Adrenal gland (tissue), 12 donors: ENCODE measurements around the gene TLCD5. TPM values are rescaled to one million over a fixed set of nuclear protein-coding genes. Genes with fewer than 3 reads are reported as not detected.

ENCODE experiments used
- DNase-seq, 7 donors: peaks; one replicate each; pipeline ENCODE4 v3.0.0-alpha.2; 2019 to 2020
- H3K27ac ChIP-seq, 5 donors: fragments of 200-600 bp; sonication (generic) in 4 of 5; 1 replicate in 3 of 5; 2 replicates in 2 of 5; pipeline versions ENCODE4 v1.5.1 to v1.8.0; 2016 to 2020; ENCODE audit warnings: mild to moderate bottlenecking in 1 of 5
- H3K27me3 ChIP-seq: fragments of 200-600 bp; 2 replicates; pipeline ENCODE4 v1.8.0; 2021
- H3K36me3 ChIP-seq, 2 donors: fragments of 200-600 bp; replicated peaks in 1 of 2; 1 replicate in 1 of 2; 2 replicates in 1 of 2; pipeline versions ENCODE4 v1.5.1 to v1.8.0; 2018 to 2022
- H3K4me1 ChIP-seq, 2 donors: fragments of 200-600 bp; replicated peaks in 1 of 2; 1 replicate in 1 of 2; 2 replicates in 1 of 2; pipeline versions ENCODE4 v1.5.1 to v1.8.0; 2018 to 2021
- H3K4me3 ChIP-seq, 4 donors: fragments of 200-600 bp; sonication (generic) in 3 of 4; one replicate each; pipeline ENCODE4 v1.5.1; 2016 to 2018
- H3K9me3 ChIP-seq, 3 donors: fragments of 200-600 bp; sonication (generic) in 1 of 3; replicated peaks in 1 of 3; 1 replicate in 2 of 3; 2 replicates in 1 of 3; pipeline versions ENCODE4 v1.5.1 to v1.8.0; 2016 to 2021
- POLR2A ChIP-seq, 2 donors: fragments of 450-650 bp; IDR thresholded peaks; one replicate each; pipeline ENCODE4 v1.6.1; 2017; ENCODE audit warnings: antibody characterized with exemption in 2 of 2, mild to moderate bottlenecking in 2 of 2, moderate library complexity in 1 of 2
- whole genome bisulfite sequencing, 4 donors: extraction: QIAGEN DNeasy Blood & Tissue Kit in 2 of 4; methylation state at CpG; one replicate each; pipeline versions ENCODE4 v1.1.5 to v1.1.7; 2013 to 2017; 5-methylcytosine and 5-hydroxymethylcytosine counted together
- intact Hi-C, 2 donors: fragments of 100-400 bp; cut with DNase I; formaldehyde crosslinking; loops; one replicate each; pipeline versions ENCODE4 v1.14.1 to v1.15.0; 2022 to 2023
- polyA plus RNA-seq, 3 donors: library from polyadenylated mRNA; stranded (reverse); fragments of 200-250 nt in 2 of 3; fragments of 350-450 nt in 1 of 3; fragmentation: Illumina TruSeq in 1 of 3; extraction: RNeasy Lipid Tissue Mini Kit (QIAGEN cat#74804) in 1 of 3; gene quantifications; one replicate each; pipeline ENCODE4 v1.2.3, GENCODE V29; 2013 to 2014
- total RNA-seq, 9 donors: library from RNA; depleted of rRNA in 4 of 9; stranded (reverse); fragments of >200 nt in 4 of 9; fragments of 120-200 nt in 1 of 9; fragmentation: NEBNext Ultra II Directional in 1 of 9; extraction: Animal tissue kit (Norgen Biotek cat#: 25700) in 1 of 9; gene quantifications; one replicate each; pipeline versions ENCODE4 v1.1.0 to v1.2.4, GENCODE V29; 2013 to 2023
- TF ChIP-seq, protein P1 (sequence below), 6 experiments: fragments of 450-650 bp in 4 of 6; fragments of 200-600 bp in 2 of 6; sonication (generic) in 1 of 6; IDR thresholded peaks; 1 replicate in 5 of 6; 2 replicates in 1 of 6; pipeline versions ENCODE4 v1.5.1 to v1.8.0; 2016 to 2021; ENCODE audit warnings: antibody characterized with exemption in 6 of 6, mild to moderate bottlenecking in 2 of 6, moderate library complexity in 1 of 6
- donor health status: healthy with polysubstance abuse.
- donor health status: Bipolar disorder and iron deficiency.
- donor health status: DM: yes; HTN: yes; CAD: no.
- donor health status: DM: no; HTN: no; CAD: no.
- donor health status: DM: no; HTN: no; CAD: no.
- donor health status: DM: yes; HTN: yes; CAD: no.

Gene TLCD5
- total and polyA plus RNA-seq, 12 donors = 5.8 to 36.9 (median 13.5) TPM

DNA sequence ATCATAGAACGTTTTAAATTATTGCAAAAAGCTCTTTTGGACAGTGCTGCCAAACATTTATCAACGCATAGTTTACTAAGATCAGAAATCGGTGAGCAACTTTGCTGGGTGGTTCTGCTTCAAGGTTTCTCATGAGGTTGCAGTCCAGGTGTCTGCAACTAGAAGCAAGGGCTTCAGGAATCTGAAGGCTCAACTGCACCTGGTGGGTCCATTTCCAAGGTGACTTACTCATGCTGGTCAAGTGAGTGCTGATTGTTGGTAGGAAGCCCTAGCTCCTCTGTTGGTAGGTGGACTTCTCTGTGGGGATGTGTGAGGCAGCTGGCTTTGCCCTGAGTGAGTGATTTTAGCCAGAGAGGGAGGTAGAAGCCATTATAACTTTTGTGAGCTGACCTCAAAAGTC lies 33.6 kb downstream of the TLCD5 start:
- H3K27ac ChIP-seq = no peak overlapping the region
- TF ChIP-seq POLR2A (IDR thresholded peaks at IDR 0.05) = no peak
- TF ChIP-seq, protein P1, sequence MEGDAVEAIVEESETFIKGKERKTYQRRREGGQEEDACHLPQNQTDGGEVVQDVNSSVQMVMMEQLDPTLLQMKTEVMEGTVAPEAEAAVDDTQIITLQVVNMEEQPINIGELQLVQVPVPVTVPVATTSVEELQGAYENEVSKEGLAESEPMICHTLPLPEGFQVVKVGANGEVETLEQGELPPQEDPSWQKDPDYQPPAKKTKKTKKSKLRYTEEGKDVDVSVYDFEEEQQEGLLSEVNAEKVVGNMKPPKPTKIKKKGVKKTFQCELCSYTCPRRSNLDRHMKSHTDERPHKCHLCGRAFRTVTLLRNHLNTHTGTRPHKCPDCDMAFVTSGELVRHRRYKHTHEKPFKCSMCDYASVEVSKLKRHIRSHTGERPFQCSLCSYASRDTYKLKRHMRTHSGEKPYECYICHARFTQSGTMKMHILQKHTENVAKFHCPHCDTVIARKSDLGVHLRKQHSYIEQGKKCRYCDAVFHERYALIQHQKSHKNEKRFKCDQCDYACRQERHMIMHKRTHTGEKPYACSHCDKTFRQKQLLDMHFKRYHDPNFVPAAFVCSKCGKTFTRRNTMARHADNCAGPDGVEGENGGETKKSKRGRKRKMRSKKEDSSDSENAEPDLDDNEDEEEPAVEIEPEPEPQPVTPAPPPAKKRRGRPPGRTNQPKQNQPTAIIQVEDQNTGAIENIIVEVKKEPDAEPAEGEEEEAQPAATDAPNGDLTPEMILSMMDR (IDR thresholded peaks at IDR 0.05) = no peak
- DNase-seq = no peak
- WGBS, 4 donors = 60 to 69% (median 63%) methylated on average over 3 of the region's 3 CpGs
- H3K27me3 ChIP-seq = no peaks in the 10 kb centered on the region
- no peaks in the 10 kb centered on the region for H3K36me3 ChIP-seq
- H3K4me1 ChIP-seq = peaks cover 9 to 34% of the 10 kb centered on the region in 2 donors
- intact Hi-C loops = no loop called here
- H3K9me3 ChIP-seq = no peaks in the 10 kb centered on the region
- no peak overlapping the region for H3K4me3 ChIP-seq

- Histone ChIP-seq H3K27me3 (no peaks in the 10 kb centered on the region), H3K4me3 (no peak overlapping the region), H3K4me1 (peaks cover 0 to 8% of the 10 kb centered on the region in 2 donors), H3K27ac (no peak overlapping the region), H3K9me3 (no peaks in the 10 kb centered on the region), H3K36me3 (no peaks in the 10 kb centered on the region)
- intact Hi-C loops = no loop called here
- TF ChIP-seq POLR2A (IDR thresholded peaks at IDR 0.05) = no peak
- TF ChIP-seq, protein P1 (IDR thresholded peaks at IDR 0.05) = no peak
- DNase-seq = no peak
Observed at GRCh38 chr11:120363436-120363835, 38.3 kb downstream of the TLCD5 start.

DNA sequence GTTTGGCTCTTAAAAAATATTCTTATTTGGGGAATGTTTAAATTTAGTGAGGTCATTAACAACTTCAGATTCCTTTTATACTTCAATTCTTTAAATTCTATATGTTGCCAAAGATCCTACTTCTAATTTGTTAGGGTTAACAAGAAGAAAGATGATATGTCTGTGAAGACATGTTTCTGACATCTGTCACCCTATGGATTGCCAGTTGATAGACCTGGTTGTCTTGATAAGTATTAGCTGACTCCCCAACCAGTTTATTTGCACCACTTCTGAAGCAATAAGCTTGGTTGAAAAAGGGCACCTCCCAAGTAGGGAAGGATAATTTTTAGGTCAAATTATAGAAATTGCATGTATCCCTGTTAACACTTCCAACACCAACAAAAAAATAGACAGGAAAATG lies 40.4 kb downstream of the TLCD5 start:
- no peak overlapping the region for H3K4me3 ChIP-seq
- no peaks in the 10 kb centered on the region for H3K27me3 ChIP-seq
- H3K36me3 ChIP-seq = no peaks in the 10 kb centered on the region
- no peaks in the 10 kb centered on the region for H3K9me3 ChIP-seq
- peaks cover 0 to 8% of the 10 kb centered on the region in 2 donors for H3K4me1 ChIP-seq
- TF ChIP-seq POLR2A (IDR thresholded peaks at IDR 0.05) = no peak
- TF ChIP-seq, protein P1 (IDR thresholded peaks at IDR 0.05) = no peak
- no peak overlapping the region for H3K27ac ChIP-seq
- DNase-seq = no peak
- intact Hi-C loops = no loop called here

DNA sequence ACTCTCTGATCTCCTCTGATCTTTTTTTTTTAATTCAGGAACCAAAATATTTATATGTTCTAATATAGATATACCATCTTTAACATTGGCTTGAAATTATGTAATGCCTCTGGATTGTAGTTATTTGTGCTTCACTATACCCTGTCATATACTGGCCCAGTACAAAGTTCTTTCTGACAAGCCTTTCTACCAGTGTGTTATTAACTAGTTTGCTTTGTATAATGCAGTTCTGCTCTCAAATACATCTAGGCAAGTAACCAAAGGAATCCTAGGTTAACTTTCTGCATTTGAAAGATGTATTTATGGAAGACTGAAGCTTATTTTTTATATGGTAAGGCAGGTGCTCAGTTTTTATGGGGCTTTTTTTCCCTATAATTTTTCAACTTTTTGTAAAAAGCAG lies 47.2 kb downstream of the TLCD5 start:
- peak overlapping the region in 1 of 5 donors; percentile 47 for H3K27ac ChIP-seq
- TF ChIP-seq POLR2A (IDR thresholded peaks at IDR 0.05) = no peak
- peaks cover 6 to 19% of the 10 kb centered on the region in 2 donors for H3K4me1 ChIP-seq
- no peak overlapping the region for H3K4me3 ChIP-seq
- H3K9me3 ChIP-seq = no peaks in the 10 kb centered on the region
- no peaks in the 10 kb centered on the region for H3K36me3 ChIP-seq
- no peaks in the 10 kb centered on the region for H3K27me3 ChIP-seq
- intact Hi-C loops = no loop called here
- DNase-seq = no peak

- H3K4me3 ChIP-seq = no peak overlapping the region
- WGBS, 4 donors = 80 to 84% (median 81%) methylated on average over 3 of the region's 3 CpGs
- no peaks in the 10 kb centered on the region for H3K36me3 ChIP-seq
- H3K9me3 ChIP-seq = no peaks in the 10 kb centered on the region
- DNase-seq = no peak
- no peaks in the 10 kb centered on the region for H3K27me3 ChIP-seq
- no peak overlapping the region for H3K27ac ChIP-seq
- TF ChIP-seq, protein P1 (IDR thresholded peaks at IDR 0.05) = no peak
- no peak for TF ChIP-seq POLR2A (IDR thresholded peaks at IDR 0.05)
- peaks cover 8 to 30% of the 10 kb centered on the region in 2 donors for H3K4me1 ChIP-seq
- intact Hi-C loops = no loop called here
Observed at GRCh38 chr11:120375076-120375475, 50.0 kb downstream of the TLCD5 start.
